Left lung (tissue), 10 donors: Measurements from ENCODE around the gene ZCCHC2. TPM values are rescaled to one million over a fixed set of nuclear protein-coding genes. Genes with fewer than 3 reads are reported as not detected.
A peak's percentile ranks its signal among the peaks of the same experiment; 100 is the strongest.

Experiments
- ATAC-seq: fragments of 200-7000 bp; cut with Tn5 transposase; one replicate; pipeline ENCODE4 v1.9.1; 2020; ENCODE audit warnings: moderate library complexity
- DNase-seq, 4 donors: peaks; one replicate each; pipeline ENCODE4 v3.0.0-alpha.2; 2013 to 2020
- H3K27ac ChIP-seq, 2 donors: fragments of 200-600 bp; sonication (generic) in 1 of 2; one replicate each; pipeline versions ENCODE4 v1.5.0 to v1.8.0; 2020 to 2021
- H3K27me3 ChIP-seq, 2 donors: fragments of 200-600 bp; sonication (generic) in 1 of 2; one replicate each; pipeline versions ENCODE4 v1.5.0 to v1.8.0; 2020 to 2021
- H3K36me3 ChIP-seq, 2 donors: fragments of 200-600 bp; sonication (generic) in 1 of 2; one replicate each; pipeline versions ENCODE4 v1.5.0 to v1.8.0; 2020 to 2021
- H3K4me1 ChIP-seq, 2 donors: fragments of 200-600 bp; one replicate each; pipeline ENCODE4 v1.8.0; 2021
- H3K4me3 ChIP-seq, 2 donors: fragments of 200-600 bp; sonication (generic) in 1 of 2; one replicate each; pipeline versions ENCODE4 v1.5.0 to v1.8.0; 2020 to 2021; ENCODE audit warnings: mild to moderate bottlenecking in 1 of 2
- H3K9me3 ChIP-seq, 2 donors: fragments of 200-600 bp; sonication (generic) in 1 of 2; one replicate each; pipeline versions ENCODE4 v1.5.0 to v1.8.0; 2020 to 2021
- intact Hi-C, 2 donors: fragments of 100-400 bp; cut with DNase I; formaldehyde crosslinking; loops; one replicate each; pipeline versions ENCODE4 v1.11.2 to v1.14.2; 2022
- polyA plus RNA-seq, 6 donors: library from polyadenylated mRNA; unstranded; fragments of 120-200 nt; gene quantifications; one replicate each; pipeline ENCODE4 v1.2.1, GENCODE V29; 2013; ENCODE audit not compliant: insufficient read length in 6 of 6
- total RNA-seq, 2 donors: library from RNA; stranded (reverse); fragmentation: NEBNext Ultra II Directional; extraction: Animal tissue kit (Norgen Biotek cat#: 25700); gene quantifications; one replicate each; pipeline ENCODE4 v1.2.1, GENCODE V29; 2021
- TF ChIP-seq, protein P1 (sequence below), 2 donors: fragments of 200-600 bp; sonication (generic) in 1 of 2; IDR thresholded peaks; one replicate each; pipeline versions ENCODE4 v1.5.0 to v1.8.0; 2021; ENCODE audit warnings: antibody characterized with exemption in 2 of 2
- donor health status: DM: no; HTN: yes; CAD: no.
- donor health status: DM: no; HTN: no; CAD: no.

ZCCHC2 gene
- total and polyA plus RNA-seq, 8 donors, result 14.9 to 34.5 (median 17.0) TPM

DNA sequence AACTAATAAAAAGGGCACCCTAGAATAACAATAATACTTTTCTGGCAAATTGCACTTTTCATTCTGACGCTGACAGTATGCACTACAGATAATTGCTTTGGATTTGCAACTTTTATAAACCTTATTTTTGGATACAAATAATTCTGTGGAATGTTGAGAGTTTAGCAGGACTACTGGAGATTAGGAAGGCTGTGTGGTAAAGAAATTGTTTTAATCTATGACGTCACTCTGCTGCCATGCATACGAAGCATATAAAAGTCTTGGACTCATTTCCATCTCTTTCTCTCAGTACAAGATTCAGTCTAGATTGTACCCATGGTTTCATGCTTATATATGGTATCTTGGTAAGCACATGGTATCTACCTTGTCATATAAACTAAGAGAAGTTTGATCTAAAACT lies 28.1 kb upstream of the ZCCHC2 start:
- TF ChIP-seq, protein P1, sequence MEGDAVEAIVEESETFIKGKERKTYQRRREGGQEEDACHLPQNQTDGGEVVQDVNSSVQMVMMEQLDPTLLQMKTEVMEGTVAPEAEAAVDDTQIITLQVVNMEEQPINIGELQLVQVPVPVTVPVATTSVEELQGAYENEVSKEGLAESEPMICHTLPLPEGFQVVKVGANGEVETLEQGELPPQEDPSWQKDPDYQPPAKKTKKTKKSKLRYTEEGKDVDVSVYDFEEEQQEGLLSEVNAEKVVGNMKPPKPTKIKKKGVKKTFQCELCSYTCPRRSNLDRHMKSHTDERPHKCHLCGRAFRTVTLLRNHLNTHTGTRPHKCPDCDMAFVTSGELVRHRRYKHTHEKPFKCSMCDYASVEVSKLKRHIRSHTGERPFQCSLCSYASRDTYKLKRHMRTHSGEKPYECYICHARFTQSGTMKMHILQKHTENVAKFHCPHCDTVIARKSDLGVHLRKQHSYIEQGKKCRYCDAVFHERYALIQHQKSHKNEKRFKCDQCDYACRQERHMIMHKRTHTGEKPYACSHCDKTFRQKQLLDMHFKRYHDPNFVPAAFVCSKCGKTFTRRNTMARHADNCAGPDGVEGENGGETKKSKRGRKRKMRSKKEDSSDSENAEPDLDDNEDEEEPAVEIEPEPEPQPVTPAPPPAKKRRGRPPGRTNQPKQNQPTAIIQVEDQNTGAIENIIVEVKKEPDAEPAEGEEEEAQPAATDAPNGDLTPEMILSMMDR (IDR thresholded peaks at IDR 0.05), result no peak
- ATAC-seq (no peak), DNase-seq (no peak)
- Histone ChIP-seq H3K27me3 (no peaks in the 10 kb centered on the region), H3K27ac (no peak overlapping the region), H3K36me3 (no peaks in the 10 kb centered on the region), H3K4me3 (no peak overlapping the region), H3K9me3 (no peaks in the 10 kb centered on the region), H3K4me1 (peaks cover 0 to 9% of the 10 kb centered on the region in 2 donors)
- intact Hi-C loops, result no loop called here

DNA sequence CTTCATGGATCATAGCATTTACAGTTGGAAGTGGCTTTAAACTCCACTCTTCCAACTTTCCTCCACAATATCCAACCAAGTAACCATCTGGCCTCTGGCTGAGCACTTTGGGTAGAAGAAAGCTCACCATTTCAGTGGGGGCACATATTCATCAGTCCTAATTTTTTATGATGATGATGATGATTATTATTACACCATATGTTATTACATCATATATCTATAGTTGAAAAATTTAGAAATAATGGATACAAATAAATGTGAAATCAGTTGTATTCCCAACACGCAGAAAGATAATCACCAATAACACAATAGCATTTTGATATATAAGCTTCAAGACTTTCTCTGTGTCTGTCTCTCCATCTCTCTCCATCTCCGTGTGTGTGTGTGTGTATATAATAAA lies 26.6 kb upstream of the ZCCHC2 start:
- H3K27ac ChIP-seq, result no peak overlapping the region
- no peaks in the 10 kb centered on the region for H3K27me3 ChIP-seq
- no peak for ATAC-seq
- intact Hi-C loops, result no loop called here
- no peaks in the 10 kb centered on the region for H3K36me3 ChIP-seq
- H3K4me1 ChIP-seq, result peaks cover 0 to 15% of the 10 kb centered on the region in 2 donors
- TF ChIP-seq, protein P1 (IDR thresholded peaks at IDR 0.05), result no peak
- DNase-seq, result no peak
- H3K9me3 ChIP-seq, result no peaks in the 10 kb centered on the region
- no peak overlapping the region for H3K4me3 ChIP-seq

DNA sequence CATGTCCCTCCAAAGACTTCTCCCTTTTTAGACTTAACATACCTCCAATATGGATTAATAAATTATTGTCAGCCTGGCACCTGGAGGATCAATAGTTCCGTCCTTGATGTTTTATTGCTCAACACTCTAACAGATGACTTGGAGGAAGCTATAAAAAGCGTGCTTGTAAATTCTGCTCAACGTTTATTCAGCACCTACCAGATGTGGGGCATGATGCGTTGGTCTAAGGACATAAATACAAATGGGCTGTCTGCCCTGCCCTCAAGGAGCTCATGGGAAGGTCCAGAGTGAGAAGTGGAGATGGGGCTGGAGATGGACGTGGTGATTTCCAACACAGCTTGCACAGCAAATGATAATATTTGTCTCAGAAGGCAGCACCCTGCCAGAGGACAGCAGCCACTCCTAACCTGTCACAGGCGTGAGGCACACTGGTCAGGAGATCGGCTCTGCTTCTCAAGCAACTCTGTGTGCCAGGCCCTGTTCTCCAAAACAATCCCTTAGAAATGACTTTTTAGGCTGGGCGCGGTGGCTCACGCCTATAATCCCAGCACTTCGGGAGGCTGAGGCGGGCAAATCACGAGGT lies 25.5 kb upstream of the ZCCHC2 start:
- TF ChIP-seq, protein P1 (IDR thresholded peaks at IDR 0.05), result no peak
- Histone ChIP-seq H3K27me3 (no peaks in the 10 kb centered on the region), H3K36me3 (no peaks in the 10 kb centered on the region), H3K27ac (no peak overlapping the region), H3K4me3 (no peak overlapping the region), H3K9me3 (no peaks in the 10 kb centered on the region), H3K4me1 (peaks cover 0 to 15% of the 10 kb centered on the region in 2 donors)
- no peak for ATAC-seq
- no peak for DNase-seq
- intact Hi-C loops, result no loop called here

DNA sequence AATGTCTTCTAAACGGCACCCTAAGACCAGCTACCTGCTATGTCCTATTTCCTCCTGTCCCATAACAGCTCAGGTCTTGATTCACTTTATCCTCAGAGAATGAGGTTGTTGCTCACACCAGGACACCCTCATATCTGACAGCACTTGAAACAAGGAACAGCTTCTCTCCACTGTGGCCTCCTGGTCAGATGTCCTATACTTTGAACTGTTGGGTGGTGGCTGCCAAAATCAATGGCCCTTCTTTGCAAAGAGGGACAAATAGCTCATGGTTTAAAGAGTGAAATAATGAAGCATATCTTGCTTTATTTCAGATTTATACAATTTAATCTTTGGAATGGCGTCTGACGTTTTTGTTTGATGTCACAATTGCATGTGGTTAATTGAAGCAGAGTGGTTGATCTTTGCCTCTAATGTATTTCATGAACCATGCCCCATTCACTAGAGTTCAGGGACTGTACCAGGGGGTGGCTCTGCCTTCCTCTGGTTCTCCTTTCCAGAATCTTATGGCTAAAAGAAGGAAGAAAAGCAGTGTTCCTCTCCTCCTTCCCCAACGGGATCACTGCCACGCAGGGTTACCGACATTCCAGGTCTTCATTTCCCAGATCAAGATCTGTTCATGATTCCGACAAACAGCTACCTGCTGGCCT lies 24.1 kb upstream of the ZCCHC2 start:
- Histone ChIP-seq H3K27ac (no peak overlapping the region), H3K27me3 (no peaks in the 10 kb centered on the region), H3K4me3 (no peak overlapping the region), H3K4me1 (peaks cover 0 to 15% of the 10 kb centered on the region in 2 donors), H3K36me3 (no peaks in the 10 kb centered on the region), H3K9me3 (no peaks in the 10 kb centered on the region)
- intact Hi-C loops, result no loop called here
- TF ChIP-seq, protein P1 (IDR thresholded peaks at IDR 0.05), result no peak
- ATAC-seq (peak; percentile 71), DNase-seq (no peak)

DNA sequence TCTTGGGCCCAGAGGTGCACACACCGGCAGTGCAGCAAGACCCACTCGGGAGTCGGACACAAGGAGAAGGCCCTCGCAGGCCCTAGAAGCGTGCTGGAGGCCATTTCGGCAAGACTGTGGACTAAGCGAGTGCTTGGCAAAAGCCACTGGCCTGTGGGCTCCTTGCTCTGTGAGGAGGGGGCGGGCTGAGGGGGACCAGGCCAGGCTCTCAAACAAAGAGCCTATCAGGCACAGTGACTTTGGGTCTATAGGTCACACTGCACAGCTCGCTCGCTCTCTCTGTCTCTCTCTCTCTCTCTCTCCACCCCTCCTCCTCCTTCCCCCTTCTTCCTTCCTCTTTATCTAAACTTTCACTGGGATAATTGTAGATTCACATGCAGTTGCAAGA lies 23.6 kb upstream of the ZCCHC2 start:
- Histone ChIP-seq H3K9me3 (no peaks in the 10 kb centered on the region), H3K4me1 (peaks cover 0 to 15% of the 10 kb centered on the region in 2 donors), H3K36me3 (no peaks in the 10 kb centered on the region), H3K27me3 (no peaks in the 10 kb centered on the region), H3K4me3 (no peak overlapping the region), H3K27ac (no peak overlapping the region)
- ATAC-seq (peak; percentile 83), DNase-seq (peak in 1 of 4 donors; percentile 61)
- intact Hi-C loops, result no loop called here
- TF ChIP-seq, protein P1 (IDR thresholded peaks at IDR 0.05), result no peak
